HepG2 (cell line): ENCODE measurements around the gene UBTD1. TPM values are rescaled to one million over a fixed set of nuclear protein-coding genes. Genes with fewer than 3 reads are reported as not detected.

ENCODE experiments used
- ETV6 ChIP-seq: sonication (generic); formaldehyde crosslinking; conservative IDR thresholded peaks from 2 replicates; pipeline ENCODE4 v1.4.0; 2020; ENCODE audit warnings: missing genetic modification reagents
- HCFC1 ChIP-seq: fragments of 150-350 bp; IDR thresholded peaks from 2 replicates; pipeline ENCODE4 v1.6.1; 2014; ENCODE audit warnings: low read depth, low read length
- KDM2A ChIP-seq: sonication (generic); formaldehyde crosslinking; IDR thresholded peaks from 2 replicates; pipeline ENCODE4 v1.4.0; 2020; ENCODE audit warnings: low read depth, missing genetic modification reagents, borderline replicate concordance
- MATR3 ChIP-seq: sonication (generic); formaldehyde crosslinking; IDR thresholded peaks from 2 replicates; pipeline ENCODE4 v1.4.0; 2020; ENCODE audit warnings: missing genetic modification reagents
- MXD4 ChIP-seq: IDR thresholded peaks from 2 replicates; pipeline ENCODE4 v1.6.1; 2016; ENCODE audit warnings: mild to moderate bottlenecking, missing biosample characterization, missing genetic modification reagents
- REPIN1 ChIP-seq: sonication (generic); formaldehyde crosslinking; IDR thresholded peaks from 2 replicates; pipeline ENCODE4 v1.8.0; 2022; ENCODE audit warnings: missing genetic modification reagents, low read depth, mild to moderate bottlenecking, borderline replicate concordance
- RFXAP ChIP-seq: sonication (generic); formaldehyde crosslinking; IDR thresholded peaks from 2 replicates; pipeline ENCODE4 v1.4.0; 2020; ENCODE audit warnings: missing genetic modification reagents, borderline replicate concordance
- ZNF160 ChIP-seq: sonication (generic); formaldehyde crosslinking; IDR thresholded peaks from 2 replicates; pipeline ENCODE4 v1.8.0; 2022; ENCODE audit warnings: mild to moderate bottlenecking, inconsistent platforms, missing genetic modification reagents
- ZNF232 ChIP-seq: sonication (generic); formaldehyde crosslinking; IDR thresholded peaks from 2 replicates; pipeline ENCODE4 v1.4.0; 2020; ENCODE audit warnings: missing genetic modification reagents, borderline replicate concordance
- ZNF530 ChIP-seq: sonication (generic); formaldehyde crosslinking; IDR thresholded peaks from 2 replicates; pipeline ENCODE4 v1.5.0; 2020; ENCODE audit warnings: low read depth, mild to moderate bottlenecking, missing genetic modification reagents
- ZNF543 ChIP-seq: sonication (generic); formaldehyde crosslinking; IDR thresholded peaks from 2 replicates; pipeline ENCODE4 v1.4.0; 2020; ENCODE audit warnings: mild to moderate bottlenecking, missing genetic modification reagents
- ZNF556 ChIP-seq: sonication (generic); formaldehyde crosslinking; IDR thresholded peaks from 2 replicates; pipeline ENCODE4 v1.4.0; 2020; ENCODE audit warnings: mild to moderate bottlenecking, missing genetic modification reagents, borderline replicate concordance
- polyA plus RNA-seq, 8 experiments: library from polyadenylated mRNA; depleted of rRNA in 3 of 8; stranded (reverse) in 7 of 8; unstranded in 1 of 8; fragments of >200 nt; fragmentation: Illumina TruSeq in 4 of 8; extraction: Trizol in 4 of 8; gene quantifications; 2 replicates each; pipeline versions ENCODE4 v1.2.1 to v1.2.3, GENCODE V29; 2011 to 2016; ENCODE audit warnings: low read depth in 4 of 8, missing spikeins in 1 of 8, mixed read lengths in 1 of 8; ENCODE audit not compliant: insufficient read depth in 1 of 8
- total RNA-seq, 5 experiments: library from RNA; depleted of rRNA; stranded (reverse); fragments of >200 nt; fragmentation: Illumina TruSeq; extraction: Trizol; gene quantifications; 2 replicates each; pipeline ENCODE4 v1.2.3, GENCODE V29; 2016; ENCODE audit warnings: low read depth in 1 of 5
- TF ChIP-seq, protein P1 (sequence below): sonication (generic); formaldehyde crosslinking; IDR thresholded peaks from 2 replicates; pipeline ENCODE4 v1.8.1; 2023; ENCODE audit warnings: missing genetic modification reagents, mild to moderate bottlenecking, borderline replicate concordance
- TF ChIP-seq, protein P2 (sequence below): sonication (generic); formaldehyde crosslinking; IDR thresholded peaks from 2 replicates; pipeline ENCODE4 v1.5.1; 2020; ENCODE audit warnings: mild to moderate bottlenecking, missing genetic modification reagents, borderline replicate concordance
- TF ChIP-seq, protein P3 (sequence below): sonication (generic); formaldehyde crosslinking; IDR thresholded peaks from 2 replicates; pipeline ENCODE4 v1.4.0; 2020; ENCODE audit warnings: missing genetic modification reagents
- TF ChIP-seq, protein P4 (sequence below): sonication (generic); formaldehyde crosslinking; IDR thresholded peaks from 2 replicates; pipeline ENCODE4 v1.4.0; 2020; ENCODE audit warnings: low read depth, missing genetic modification reagents
- TF ChIP-seq, protein P5 (sequence below): fragments of 450-650 bp; IDR thresholded peaks from 2 replicates; pipeline ENCODE4 v1.6.1; 2016
- TF ChIP-seq, protein P6 (sequence below): sonication (generic); formaldehyde crosslinking; IDR thresholded peaks from 2 replicates; pipeline ENCODE4 v1.4.0; 2020; ENCODE audit warnings: mild to moderate bottlenecking, missing genetic modification reagents

The UBTD1 gene
- total and polyA plus RNA-seq, 2 of the 13 experiments (the other 11 are each of a cell fraction or from before 2014, with no cell fraction given) = 7.9 to 10.0 TPM

DNA sequence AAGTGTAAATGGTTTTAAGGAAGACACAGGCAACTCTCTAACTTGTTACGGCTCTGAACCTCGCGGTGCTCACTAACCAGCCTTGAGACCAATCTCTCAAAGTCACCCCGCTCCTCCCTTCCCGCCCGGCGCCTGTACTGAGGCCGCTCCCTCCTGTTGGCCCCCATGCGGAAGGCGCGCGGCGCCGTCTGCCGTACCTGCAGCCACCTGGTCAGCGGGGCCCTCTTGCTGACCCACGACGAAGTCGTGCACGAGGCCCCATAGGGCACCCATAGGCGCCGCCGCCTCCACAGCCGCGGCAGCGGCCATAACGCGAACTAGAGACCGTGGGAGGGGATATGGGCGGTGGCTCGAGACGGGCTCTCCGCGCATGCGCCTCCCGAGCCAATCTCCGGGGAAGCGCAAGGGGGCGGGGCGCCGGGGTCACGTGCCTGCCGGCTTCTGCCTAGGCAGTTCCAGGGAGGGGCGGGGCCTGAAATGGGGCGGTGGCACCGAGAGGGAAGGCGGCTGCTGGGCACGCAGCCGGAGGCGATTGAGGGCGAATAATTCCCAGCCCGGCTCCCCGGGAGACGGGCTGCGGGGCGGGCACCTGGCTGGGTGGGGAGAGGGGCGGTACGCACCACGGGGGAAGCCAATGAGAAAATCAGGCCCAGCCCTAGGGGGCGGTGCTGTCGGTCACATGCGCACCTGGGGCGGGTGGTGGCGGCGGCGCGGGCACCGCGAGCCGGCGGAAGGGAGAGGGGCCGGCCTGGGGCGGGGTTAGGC is 466 bp upstream of the UBTD1 start, which contains the start of gene MMS19 (continued):
- TF ChIP-seq, protein P1, sequence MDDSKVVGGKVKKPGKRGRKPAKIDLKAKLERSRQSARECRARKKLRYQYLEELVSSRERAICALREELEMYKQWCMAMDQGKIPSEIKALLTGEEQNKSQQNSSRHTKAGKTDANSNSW (CRISPR knock-in tag) = no peak; the same call in 1 of the 2 replicates
- TF ChIP-seq ZNF160 (CRISPR knock-in tag) (no peak), ZNF556 (CRISPR knock-in tag) (0 out of 2 replicates have a peak, but pooled peaks have one; percentile 55), KDM2A (CRISPR knock-in tag) (peak; percentile 93), HCFC1 (no peak), ZNF232 (CRISPR knock-in tag) (no peak), ZNF530 (no peak), RFXAP (CRISPR knock-in tag) (no peak; the same call in 1 of the 2 replicates), ZNF543 (CRISPR knock-in tag) (peak; percentile 54), MXD4 (CRISPR knock-in tag) (peak; percentile 73), REPIN1 (CRISPR knock-in tag) (0 out of 2 replicates have a peak, but pooled peaks have one; percentile 18), MATR3 (CRISPR knock-in tag) (no peak), ETV6 (CRISPR knock-in tag) (no peak)
- TF ChIP-seq, protein P2, sequence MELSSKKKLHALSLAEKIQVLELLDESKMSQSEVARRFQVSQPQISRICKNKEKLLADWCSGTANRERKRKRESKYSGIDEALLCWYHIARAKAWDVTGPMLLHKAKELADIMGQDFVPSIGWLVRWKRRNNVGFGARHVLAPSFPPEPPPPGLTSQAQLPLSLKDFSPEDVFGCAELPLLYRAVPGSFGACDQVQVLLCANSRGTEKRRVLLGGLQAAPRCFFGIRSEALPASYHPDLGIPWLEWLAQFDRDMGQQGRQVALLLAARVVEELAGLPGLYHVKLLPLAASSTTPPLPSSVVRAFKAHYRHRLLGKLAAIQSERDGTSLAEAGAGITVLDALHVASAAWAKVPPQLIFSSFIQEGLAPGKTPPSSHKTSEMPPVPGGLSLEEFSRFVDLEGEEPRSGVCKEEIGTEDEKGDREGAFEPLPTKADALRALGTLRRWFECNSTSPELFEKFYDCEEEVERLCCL = 0 out of 2 replicates have a peak, but pooled peaks have one; percentile 5
- TF ChIP-seq, protein P3, sequence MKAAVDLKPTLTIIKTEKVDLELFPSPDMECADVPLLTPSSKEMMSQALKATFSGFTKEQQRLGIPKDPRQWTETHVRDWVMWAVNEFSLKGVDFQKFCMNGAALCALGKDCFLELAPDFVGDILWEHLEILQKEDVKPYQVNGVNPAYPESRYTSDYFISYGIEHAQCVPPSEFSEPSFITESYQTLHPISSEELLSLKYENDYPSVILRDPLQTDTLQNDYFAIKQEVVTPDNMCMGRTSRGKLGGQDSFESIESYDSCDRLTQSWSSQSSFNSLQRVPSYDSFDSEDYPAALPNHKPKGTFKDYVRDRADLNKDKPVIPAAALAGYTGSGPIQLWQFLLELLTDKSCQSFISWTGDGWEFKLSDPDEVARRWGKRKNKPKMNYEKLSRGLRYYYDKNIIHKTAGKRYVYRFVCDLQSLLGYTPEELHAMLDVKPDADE (CRISPR knock-in tag) = no peak
- TF ChIP-seq, protein P4, sequence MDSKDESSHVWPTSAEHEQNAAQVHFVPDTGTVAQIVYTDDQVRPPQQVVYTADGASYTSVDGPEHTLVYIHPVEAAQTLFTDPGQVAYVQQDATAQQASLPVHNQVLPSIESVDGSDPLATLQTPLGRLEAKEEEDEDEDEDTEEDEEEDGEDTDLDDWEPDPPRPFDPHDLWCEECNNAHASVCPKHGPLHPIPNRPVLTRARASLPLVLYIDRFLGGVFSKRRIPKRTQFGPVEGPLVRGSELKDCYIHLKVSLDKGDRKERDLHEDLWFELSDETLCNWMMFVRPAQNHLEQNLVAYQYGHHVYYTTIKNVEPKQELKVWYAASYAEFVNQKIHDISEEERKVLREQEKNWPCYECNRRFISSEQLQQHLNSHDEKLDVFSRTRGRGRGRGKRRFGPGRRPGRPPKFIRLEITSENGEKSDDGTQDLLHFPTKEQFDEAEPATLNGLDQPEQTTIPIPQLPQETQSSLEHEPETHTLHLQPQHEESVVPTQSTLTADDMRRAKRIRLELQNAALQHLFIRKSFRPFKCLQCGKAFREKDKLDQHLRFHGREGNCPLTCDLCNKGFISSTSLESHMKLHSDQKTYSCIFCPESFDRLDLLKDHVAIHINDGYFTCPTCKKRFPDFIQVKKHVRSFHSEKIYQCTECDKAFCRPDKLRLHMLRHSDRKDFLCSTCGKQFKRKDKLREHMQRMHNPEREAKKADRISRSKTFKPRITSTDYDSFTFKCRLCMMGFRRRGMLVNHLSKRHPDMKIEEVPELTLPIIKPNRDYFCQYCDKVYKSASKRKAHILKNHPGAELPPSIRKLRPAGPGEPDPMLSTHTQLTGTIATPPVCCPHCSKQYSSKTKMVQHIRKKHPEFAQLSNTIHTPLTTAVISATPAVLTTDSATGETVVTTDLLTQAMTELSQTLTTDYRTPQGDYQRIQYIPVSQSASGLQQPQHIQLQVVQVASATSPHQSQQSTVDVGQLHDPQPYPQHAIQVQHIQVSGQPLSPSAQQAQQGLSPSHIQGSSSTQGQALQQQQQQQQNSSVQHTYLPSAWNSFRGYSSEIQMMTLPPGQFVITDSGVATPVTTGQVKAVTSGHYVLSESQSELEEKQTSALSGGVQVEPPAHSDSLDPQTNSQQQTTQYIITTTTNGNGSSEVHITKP (CRISPR knock-in tag) = peak; percentile 74
- TF ChIP-seq, protein P5, sequence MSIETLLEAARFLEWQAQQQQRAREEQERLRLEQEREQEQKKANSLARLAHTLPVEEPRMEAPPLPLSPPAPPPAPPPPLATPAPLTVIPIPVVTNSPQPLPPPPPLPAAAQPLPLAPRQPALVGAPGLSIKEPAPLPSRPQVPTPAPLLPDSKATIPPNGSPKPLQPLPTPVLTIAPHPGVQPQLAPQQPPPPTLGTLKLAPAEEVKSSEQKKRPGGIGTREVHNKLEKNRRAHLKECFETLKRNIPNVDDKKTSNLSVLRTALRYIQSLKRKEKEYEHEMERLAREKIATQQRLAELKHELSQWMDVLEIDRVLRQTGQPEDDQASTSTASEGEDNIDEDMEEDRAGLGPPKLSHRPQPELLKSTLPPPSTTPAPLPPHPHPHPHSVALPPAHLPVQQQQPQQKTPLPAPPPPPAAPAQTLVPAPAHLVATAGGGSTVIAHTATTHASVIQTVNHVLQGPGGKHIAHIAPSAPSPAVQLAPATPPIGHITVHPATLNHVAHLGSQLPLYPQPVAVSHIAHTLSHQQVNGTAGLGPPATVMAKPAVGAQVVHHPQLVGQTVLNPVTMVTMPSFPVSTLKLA = peak; percentile 43
- TF ChIP-seq, protein P6, sequence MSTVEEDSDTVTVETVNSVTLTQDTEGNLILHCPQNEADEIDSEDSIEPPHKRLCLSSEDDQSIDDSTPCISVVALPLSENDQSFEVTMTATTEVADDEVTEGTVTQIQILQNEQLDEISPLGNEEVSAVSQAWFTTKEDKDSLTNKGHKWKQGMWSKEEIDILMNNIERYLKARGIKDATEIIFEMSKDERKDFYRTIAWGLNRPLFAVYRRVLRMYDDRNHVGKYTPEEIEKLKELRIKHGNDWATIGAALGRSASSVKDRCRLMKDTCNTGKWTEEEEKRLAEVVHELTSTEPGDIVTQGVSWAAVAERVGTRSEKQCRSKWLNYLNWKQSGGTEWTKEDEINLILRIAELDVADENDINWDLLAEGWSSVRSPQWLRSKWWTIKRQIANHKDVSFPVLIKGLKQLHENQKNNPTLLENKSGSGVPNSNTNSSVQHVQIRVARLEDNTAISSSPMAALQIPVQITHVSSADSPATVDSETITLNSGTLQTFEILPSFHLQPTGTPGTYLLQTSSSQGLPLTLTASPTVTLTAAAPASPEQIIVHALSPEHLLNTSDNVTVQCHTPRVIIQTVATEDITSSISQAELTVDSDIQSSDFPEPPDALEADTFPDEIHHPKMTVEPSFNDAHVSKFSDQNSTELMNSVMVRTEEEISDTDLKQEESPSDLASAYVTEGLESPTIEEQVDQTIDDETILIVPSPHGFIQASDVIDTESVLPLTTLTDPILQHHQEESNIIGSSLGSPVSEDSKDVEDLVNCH (CRISPR knock-in tag) = 0 out of 2 replicates have a peak, but pooled peaks have one; percentile 65
